KMS-11 (cell line): ENCODE measurements around the gene SORCS2.

ENCODE experiments used
- H2AFZ ChIP-seq: fragments of 200-600 bp; sonication (generic); 2 replicates; pipeline ENCODE4 v1.6.1; 2016; ENCODE audit warnings: antibody characterized with exemption, mixed run types, low read depth
- H3K27ac ChIP-seq: fragments of 200-600 bp; sonication (generic); 2 replicates; pipeline ENCODE4 v1.6.1; 2016; ENCODE audit warnings: mild to moderate bottlenecking, mixed run types
- H3K27me3 ChIP-seq: fragments of 200-600 bp; sonication (generic); 2 replicates; pipeline ENCODE4 v1.6.1; 2017; ENCODE audit warnings: mild to moderate bottlenecking, low read depth, mixed run types, moderate library complexity; ENCODE audit not compliant: insufficient read depth
- H3K36me3 ChIP-seq: fragments of 200-600 bp; sonication (generic); 2 replicates; pipeline ENCODE4 v1.6.1; 2017; ENCODE audit warnings: mild to moderate bottlenecking, mixed run types; ENCODE audit not compliant: insufficient read depth
- H3K4me1 ChIP-seq: fragments of 200-600 bp; sonication (generic); 2 replicates; pipeline ENCODE4 v1.6.1; 2016; ENCODE audit warnings: mild to moderate bottlenecking, low read depth, mixed run types; ENCODE audit not compliant: poor library complexity, severe bottlenecking
- H3K4me2 ChIP-seq: fragments of 200-600 bp; sonication (generic); 2 replicates; pipeline ENCODE4 v1.7.0; 2016; ENCODE audit warnings: mild to moderate bottlenecking, mixed run types
- H3K4me3 ChIP-seq: fragments of 200-600 bp; sonication (generic); IDR thresholded peaks from 2 replicates; pipeline ENCODE4 v1.6.1; 2017; ENCODE audit warnings: low read depth, low read length, mixed read lengths; ENCODE audit not compliant: insufficient read depth
- H3K79me2 ChIP-seq: fragments of 200-600 bp; sonication (generic); 2 replicates; pipeline ENCODE4 v1.6.1; 2016; ENCODE audit warnings: low read depth, mixed run types; ENCODE audit not compliant: insufficient read depth
- H3K9ac ChIP-seq: fragments of 200-600 bp; sonication (generic); 2 replicates; pipeline ENCODE4 v1.6.1; 2016; ENCODE audit warnings: mild to moderate bottlenecking, mixed run types
- H4K20me1 ChIP-seq: fragments of 200-600 bp; sonication (generic); 2 replicates; pipeline ENCODE4 v1.6.1; 2016; ENCODE audit warnings: mild to moderate bottlenecking, mixed run types; ENCODE audit not compliant: insufficient read depth
- CTCF ChIP-seq: fragments of 200-600 bp; sonication (generic); conservative IDR thresholded peaks from 2 replicates; pipeline ENCODE4 v1.6.1; 2017; ENCODE audit warnings: low read depth, mild to moderate bottlenecking, antibody characterized with exemption, low read length, moderate library complexity, mixed read lengths

Gene SORCS2

GRCh38 chr4:7790023-7790422 lies 597.7 kb downstream of the SORCS2 start:
- no peak overlapping the region for H3K9ac ChIP-seq
- H4K20me1 ChIP-seq = no peaks in the 10 kb centered on the region
- no peak for TF ChIP-seq CTCF
- H3K27me3 ChIP-seq = no peaks in the 10 kb centered on the region
- no peak overlapping the region for H3K4me3 ChIP-seq
- H2AFZ ChIP-seq = no peak overlapping the region
- H3K27ac ChIP-seq = no peak overlapping the region
- no peaks in the 10 kb centered on the region for H3K79me2 ChIP-seq
- H3K4me1 ChIP-seq = no peaks in the 10 kb centered on the region
- no peak overlapping the region for H3K4me2 ChIP-seq
- H3K36me3 ChIP-seq = no peaks in the 10 kb centered on the region

- no peak overlapping the region for H2AFZ ChIP-seq
- H4K20me1 ChIP-seq = no peaks in the 10 kb centered on the region
- no peak overlapping the region for H3K4me2 ChIP-seq
- no peak overlapping the region for H3K4me3 ChIP-seq
- no peak overlapping the region for H3K27ac ChIP-seq
- no peaks in the 10 kb centered on the region for H3K36me3 ChIP-seq
- H3K79me2 ChIP-seq = no peaks in the 10 kb centered on the region
- no peaks in the 10 kb centered on the region for H3K4me1 ChIP-seq
- TF ChIP-seq CTCF = no peak
- H3K27me3 ChIP-seq = no peaks in the 10 kb centered on the region
- H3K9ac ChIP-seq = no peak overlapping the region
Measured at GRCh38 chr4:7790999-7791398, 598.7 kb downstream of the SORCS2 start.
